Esophagus (tissue), 2 donors: Measurements from ENCODE around the gene METTL9. TPM values are rescaled to one million over a fixed set of nuclear protein-coding genes. Genes with fewer than 3 reads are reported as not detected.
"Not testable (repeated sequence)": the region's sequence is repeated elsewhere in the genome, so short reads cannot be mapped to it uniquely, and the experiment has no call there.

Experiments used
- H3K27ac ChIP-seq, 2 donors: one replicate each; pipeline ENCODE4 v1.5.1; 2013; ENCODE audit warnings: low read depth in 2 of 2, mild to moderate bottlenecking in 2 of 2, inconsistent platforms in 1 of 2, low read length in 1 of 2, moderate library complexity in 1 of 2
- H3K27me3 ChIP-seq, 2 donors: one replicate each; pipeline ENCODE4 v1.6.1; 2013; ENCODE audit warnings: low read length in 2 of 2, control low read depth in 1 of 2, mild to moderate bottlenecking in 1 of 2; ENCODE audit not compliant: insufficient read depth in 2 of 2, control insufficient read depth in 1 of 2
- H3K36me3 ChIP-seq, 2 donors: one replicate each; pipeline ENCODE4 v1.6.1; 2013; ENCODE audit warnings: low read length in 1 of 2; ENCODE audit not compliant: control insufficient read depth in 2 of 2, insufficient read depth in 2 of 2
- H3K4me1 ChIP-seq, 2 donors: one replicate each; pipeline ENCODE4 v1.6.1; 2013; ENCODE audit warnings: low read length in 1 of 2; ENCODE audit not compliant: control insufficient read depth in 2 of 2, insufficient read depth in 2 of 2
- H3K4me3 ChIP-seq, 2 donors: one replicate each; pipeline ENCODE4 v1.5.1; 2013; ENCODE audit warnings: low read length in 2 of 2, mild to moderate bottlenecking in 2 of 2, low read depth in 1 of 2, moderate library complexity in 1 of 2
- H3K9me3 ChIP-seq, 2 donors: one replicate each; pipeline ENCODE4 v1.6.1; 2013; ENCODE audit warnings: mild to moderate bottlenecking in 2 of 2, low read depth in 1 of 2, low read length in 1 of 2, moderate library complexity in 1 of 2; ENCODE audit not compliant: control insufficient read depth in 2 of 2, insufficient read depth in 1 of 2
- WGBS, 2 donors: extraction: QIAGEN DNeasy Blood & Tissue Kit; methylation state at CpG; one replicate each; pipeline ENCODE4 v1.1.7; 2013; 5-methylcytosine and 5-hydroxymethylcytosine counted together
- polyA plus RNA-seq, 2 donors: library from polyadenylated mRNA; stranded (reverse); fragments of 200-250 nt; gene quantifications; one replicate each; pipeline ENCODE4 v1.2.3, GENCODE V29; 2013
- donor health status: healthy with polysubstance abuse.
- donor health status: Bipolar disorder and iron deficiency.

METTL9 gene
- polyA plus RNA-seq, 2 donors = 20.7 to 57.0 TPM

GRCh38 chr16:21663889-21664647, 64.7 kb downstream of the METTL9 start, which contains the start of gene OTOA:
Gene OTOA (plus strand): TSS chr16:21663968. CDS start chr16:21678515, 14,547 bp downstream.
- no peaks in the 10 kb centered on the region for H3K27me3 ChIP-seq
- peak within 1 kb of the TSS; percentile 20 to 50 for H3K4me3 ChIP-seq
- H3K27ac ChIP-seq = no peak within 1 kb of the TSS
- peaks cover 0 to 7% of the 10 kb centered on the region in 2 donors for H3K4me1 ChIP-seq
- no peaks in the 10 kb centered on the region for H3K9me3 ChIP-seq
- 8% methylated on average over 45 of the region's 45 CpGs for WGBS, 2 donors
- no peaks in the 10 kb centered on the region for H3K36me3 ChIP-seq

- Histone ChIP-seq H3K36me3 (no peaks in the 10 kb centered on the region), H3K4me1 (peaks cover 0 to 7% of the 10 kb centered on the region in 2 donors), H3K9me3 (no peaks in the 10 kb centered on the region), H3K27ac (no peak overlapping the region), H3K4me3 (no peak overlapping the region), H3K27me3 (no peaks in the 10 kb centered on the region)
- WGBS, 2 donors = 92 to 95% methylated on average over 10 of the region's 10 CpGs
Observed at GRCh38 chr16:21664801-21665492, 65.6 kb downstream of the METTL9 start.

- 57 to 61% methylated on average over 3 of the region's 3 CpGs for WGBS, 2 donors
- Histone ChIP-seq H3K36me3 (no peaks in the 10 kb centered on the region), H3K4me1 (peaks cover 0 to 7% of the 10 kb centered on the region in 2 donors), H3K27ac (no peak overlapping the region), H3K9me3 (no peaks in the 10 kb centered on the region), H3K4me3 (no peak overlapping the region), H3K27me3 (no peaks in the 10 kb centered on the region)
Observed at GRCh38 chr16:21666772-21667171, 67.4 kb downstream of the METTL9 start.

DNA sequence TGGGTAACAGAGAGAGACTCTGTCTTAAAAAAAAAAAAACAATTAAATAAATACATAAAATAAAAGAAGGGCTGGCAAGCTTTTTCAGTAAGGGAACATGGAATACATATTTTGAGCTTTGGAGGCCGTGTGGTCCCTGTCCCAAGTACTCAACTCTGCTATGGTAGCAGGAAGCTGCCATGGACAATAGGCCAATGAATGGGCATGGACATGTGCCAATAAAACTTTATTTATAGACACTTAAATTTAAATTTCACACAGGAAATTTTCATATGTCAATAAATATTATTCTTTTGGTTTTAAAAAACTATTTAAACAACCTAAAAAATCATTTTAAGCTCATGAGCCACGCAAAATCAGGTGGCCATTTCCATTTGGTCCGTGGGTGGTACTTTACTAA, 68.2 kb downstream of the METTL9 start:
- Histone ChIP-seq H3K27me3 (no peaks in the 10 kb centered on the region), H3K36me3 (no peaks in the 10 kb centered on the region), H3K4me1 (peaks cover 0 to 7% of the 10 kb centered on the region in 2 donors), H3K9me3 (no peaks in the 10 kb centered on the region), H3K27ac (no peak overlapping the region), H3K4me3 (no peak overlapping the region)
- WGBS, 2 donors = 85% methylated on average over 3 of the region's 3 CpGs

DNA sequence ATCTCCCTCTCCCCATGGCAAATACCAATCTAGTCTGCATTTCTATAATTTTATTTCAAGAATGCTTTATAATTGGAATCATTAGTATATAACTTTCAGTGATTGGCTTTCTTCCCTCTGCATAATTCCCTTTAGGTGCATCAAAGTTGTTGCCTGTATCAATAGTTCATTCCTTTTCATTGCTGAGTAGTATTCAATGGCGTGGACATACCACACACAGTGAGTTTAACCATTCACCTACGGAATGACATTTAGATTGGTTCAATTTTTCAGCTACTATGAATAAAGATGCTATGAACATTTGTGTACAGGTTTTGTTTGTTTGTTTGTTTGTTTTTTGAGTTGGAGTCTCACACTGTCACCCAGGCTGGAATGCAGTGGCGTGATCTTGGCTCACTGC, 74.1 kb downstream of the METTL9 start:
- 84 to 93% methylated on average over 3 of the region's 3 CpGs for WGBS, 2 donors
- H3K27me3 ChIP-seq = no peaks in the 10 kb centered on the region
- H3K9me3 ChIP-seq = no peaks in the 10 kb centered on the region

GRCh38 chr16:21674456-21674855, 75.1 kb downstream of the METTL9 start:
- H3K27me3 ChIP-seq, H3K9me3 ChIP-seq, H3K36me3 ChIP-seq, H3K4me1 ChIP-seq, H3K27ac ChIP-seq, H3K4me3 ChIP-seq: not testable (repeated sequence)
- WGBS, 2 donors = 87 to 88% methylated on average over 4 of the region's 4 CpGs

More for the DNA sequence above, 74.1 kb downstream of the METTL9 start:
- Histone ChIP-seq H3K4me1 (no peaks in the 10 kb centered on the region), H3K27ac (no peak overlapping the region), H3K4me3 (no peak overlapping the region), H3K36me3 (no peaks in the 10 kb centered on the region)

DNA sequence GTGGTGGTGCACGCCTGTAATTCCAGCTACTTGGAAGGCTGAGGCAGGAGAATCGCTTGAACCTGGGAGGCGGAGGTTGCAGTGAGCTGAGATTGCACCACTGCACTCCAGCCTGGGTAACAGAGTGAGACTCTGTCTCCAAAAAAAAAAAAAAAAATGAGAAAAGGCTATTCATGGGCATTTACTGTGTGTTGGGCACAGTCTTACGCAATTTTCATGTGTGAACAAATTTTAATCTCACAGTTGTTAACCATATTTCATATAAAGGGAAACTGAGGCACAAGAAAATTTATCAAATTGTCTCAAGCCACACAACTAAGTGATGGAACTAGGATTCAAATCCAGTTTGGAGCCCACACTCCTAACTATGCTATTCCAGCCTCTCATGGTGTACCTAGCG, 81.3 kb downstream of the METTL9 start:
- WGBS, 2 donors = 84 to 94% methylated on average over 5 of the region's 5 CpGs
- not testable (repeated sequence) for H3K27me3 ChIP-seq, H3K4me3 ChIP-seq, H3K9me3 ChIP-seq, H3K27ac ChIP-seq, H3K36me3 ChIP-seq, H3K4me1 ChIP-seq

GRCh38 chr16:21683184-21683583, 83.8 kb downstream of the METTL9 start:
- Histone ChIP-seq H3K27ac (no peak overlapping the region), H3K4me1 (no peaks in the 10 kb centered on the region), H3K9me3 (no peaks in the 10 kb centered on the region), H3K36me3 (no peaks in the 10 kb centered on the region), H3K27me3 (no peaks in the 10 kb centered on the region), H3K4me3 (no peak overlapping the region)
- 77 to 80% methylated on average over 3 of the region's 3 CpGs for WGBS, 2 donors

GRCh38 chr16:21684199-21684598, 84.8 kb downstream of the METTL9 start:
- no peaks in the 10 kb centered on the region for H3K36me3 ChIP-seq
- peaks cover 0 to 3% of the 10 kb centered on the region in 2 donors for H3K9me3 ChIP-seq
- H3K4me1 ChIP-seq = no peaks in the 10 kb centered on the region
- no peak overlapping the region for H3K4me3 ChIP-seq
- H3K27me3 ChIP-seq = no peaks in the 10 kb centered on the region
- WGBS, 2 donors = 32 to 33% methylated on average over 6 of the region's 6 CpGs
- H3K27ac ChIP-seq = no peak overlapping the region
